Lung (tissue), 16 donors: ENCODE results near the gene SRCAP. TPM values are rescaled to one million over a fixed set of nuclear protein-coding genes. Genes with fewer than 3 reads are reported as not detected.

Source experiments
- ATAC-seq: fragments of 200-7000 bp; cut with Tn5 transposase; one replicate; pipeline ENCODE4 v1.9.1; 2020; ENCODE audit warnings: moderate number of reproducible peaks; ENCODE audit not compliant: insufficient read depth, low FRiP score
- DNase-seq, 3 donors: peaks; one replicate each; pipeline ENCODE4 v3.0.0-alpha.2; 2013 to 2017
- H3K27ac ChIP-seq, 2 donors: one replicate each; pipeline ENCODE4 v1.5.1; 2013; ENCODE audit warnings: mild to moderate bottlenecking in 2 of 2, moderate library complexity in 2 of 2, control low read depth in 1 of 2, inconsistent platforms in 1 of 2, low read depth in 1 of 2, low read length in 1 of 2
- H3K27me3 ChIP-seq, 3 donors: one replicate each; pipeline ENCODE4 v1.5.1; 2013; ENCODE audit warnings: low read length in 2 of 3; ENCODE audit not compliant: control insufficient read depth in 3 of 3, insufficient read depth in 3 of 3
- H3K36me3 ChIP-seq, 4 donors: one replicate each; pipeline ENCODE4 v1.5.1; 2013; ENCODE audit warnings: low read length in 4 of 4, mild to moderate bottlenecking in 1 of 4, moderate library complexity in 1 of 4; ENCODE audit not compliant: control insufficient read depth in 4 of 4, insufficient read depth in 4 of 4
- H3K4me1 ChIP-seq, 5 donors: one replicate each; pipeline ENCODE4 v1.5.1; 2013; ENCODE audit warnings: low read length in 5 of 5, mild to moderate bottlenecking in 2 of 5, moderate library complexity in 1 of 5; ENCODE audit not compliant: control insufficient read depth in 5 of 5, insufficient read depth in 5 of 5
- H3K4me3 ChIP-seq: one replicate; pipeline ENCODE4 v1.5.1; 2013; ENCODE audit warnings: mild to moderate bottlenecking, control low read depth, moderate library complexity
- H3K9ac ChIP-seq, 2 donors: one replicate each; pipeline ENCODE4 v1.5.1; 2013; ENCODE audit warnings: low read length in 2 of 2, control low read depth in 1 of 2; ENCODE audit not compliant: insufficient read depth in 1 of 2
- H3K9me3 ChIP-seq, 4 donors: one replicate each; pipeline ENCODE4 v1.5.1; 2013; ENCODE audit warnings: low read length in 3 of 4, mild to moderate bottlenecking in 1 of 4, moderate library complexity in 1 of 4; ENCODE audit not compliant: control insufficient read depth in 4 of 4, insufficient read depth in 3 of 4
- CTCF ChIP-seq: IDR thresholded peaks from 2 replicates; pipeline ENCODE4 v1.5.1; 2012; ENCODE audit warnings: mild to moderate bottlenecking; ENCODE audit errors: control extremely low read depth, extremely low read depth
- WGBS, 2 donors: extraction: QIAGEN DNeasy Blood & Tissue Kit; methylation state at CpG; one replicate each; pipeline ENCODE4 v1.1.7; 2013; 5-methylcytosine and 5-hydroxymethylcytosine counted together
- long read RNA-seq, 5 donors: transcript quantifications; one replicate each; lab custom pipeline, GENCODE V29; 2026
- polyA plus RNA-seq, 2 donors: library from polyadenylated mRNA; stranded (reverse); fragments of 200-250 nt; gene quantifications; one replicate each; pipeline ENCODE4 v1.2.1, GENCODE V29; 2013
- total RNA-seq, 2 donors: library from RNA; depleted of rRNA in 1 of 2; stranded (reverse); fragments of >200 nt in 1 of 2; gene quantifications; one replicate each; pipeline ENCODE4 v1.2.1, GENCODE V29; 2014 to 2021
- donor health status: control.
- donor health status: control.
- donor health status: Bipolar disorder and iron deficiency.
- donor health status: healthy.
- donor health status: DM: yes; HTN: yes; CAD: no.

The SRCAP gene
- total RNA-seq (10 to 100 TPM; 45.9 to 61.0 TPM), polyA plus RNA-seq (10 to 100 TPM; 13.4 to 16.7 TPM)
- long read RNA-seq, donor 1, partial matches to known transcripts: 31 of 34 reads
- long read RNA-seq, donor 1, other reads (novel, unspliced or antisense): 0 of 34 reads
- long read RNA-seq, donor 2, partial matches to known transcripts: 12 of 14 reads
- long read RNA-seq, donor 2, other reads (novel, unspliced or antisense): 0 of 14 reads
- long read RNA-seq, donor 3, partial matches to known transcripts: 5 of 7 reads
- long read RNA-seq, donor 3, other reads (novel, unspliced or antisense): 0 of 7 reads
- long read RNA-seq, donor 4, partial matches to known transcripts: 5 of 6 reads
- long read RNA-seq, donor 4, other reads (novel, unspliced or antisense): 0 of 6 reads
- long read RNA-seq, donor 5, transcript SRCAP-203 (4 exons, 836 nt): major isoform, 7 of 40 reads
- long read RNA-seq, donor 5, partial matches to known transcripts: 33 of 40 reads
- long read RNA-seq, donor 5, other reads (novel, unspliced or antisense): 0 of 40 reads

- H3K4me3 ChIP-seq: peak within 1 kb of the TSS; percentile 79
- peaks cover 12 to 25% (median 18%) of the 10 kb centered on the region in 4 donors for H3K36me3 ChIP-seq
- WGBS, 2 donors: 1% methylated on average over 46 to 57 of the region's 57 CpGs
- H3K9ac ChIP-seq: peak within 1 kb of the TSS; percentile 87 to 94
- DNase-seq (peak; percentile 89 to 90 (median 89)), ATAC-seq (peak; percentile 82)
- H3K9me3 ChIP-seq: no peaks in the 10 kb centered on the region
- no peak for TF ChIP-seq CTCF
- peaks cover 6 to 17% (median 8%) of the 10 kb centered on the region in 5 donors for H3K4me1 ChIP-seq
- peak within 1 kb of the TSS; percentile 98 to 99 for H3K27ac ChIP-seq
- H3K27me3 ChIP-seq: no peaks in the 10 kb centered on the region
These were observed at the start of gene SRCAP for GRCh38 chr16:30698816-30699614. TSS of gene SRCAP (plus strand) at chr16:30699171. CDS start at chr16:30700825, 1,654 bp downstream.

- no peak for TF ChIP-seq CTCF
- DNase-seq (no peak), ATAC-seq (no peak)
These were observed 49.1 kb upstream of the SRCAP start for GRCh38 chr16:30649725-30650368.

GRCh38 chr16:30650369-30651123 is 48.4 kb upstream of the SRCAP start, which contains the start of gene PRR14:
TSS of gene PRR14 (plus strand) at chr16:30650960. CDS start at chr16:30651646, 686 bp downstream.
- H3K4me3 ChIP-seq: peak within 1 kb of the TSS; percentile 66
- H3K36me3 ChIP-seq: peaks cover 8 to 28% (median 12%) of the 10 kb centered on the region in 4 donors
- DNase-seq (peak; percentile 100), ATAC-seq (peak; percentile 88)
- peak within 1 kb of the TSS; percentile 80 to 93 for H3K9ac ChIP-seq
- H3K27me3 ChIP-seq: no peaks in the 10 kb centered on the region
- no peaks in the 10 kb centered on the region for H3K9me3 ChIP-seq
- H3K4me1 ChIP-seq: peaks cover 0 to 14% (median 0%) of the 10 kb centered on the region in 5 donors
- 1% methylated on average over 51 to 53 of the region's 53 CpGs for WGBS, 2 donors
- peak within 1 kb of the TSS; percentile 95 to 98 for H3K27ac ChIP-seq
- peak; percentile 50 for TF ChIP-seq CTCF

More at GRCh38 chr16:30649725-30650368, 49.1 kb upstream of the SRCAP start:
- peak overlapping the region; percentile 72 to 95 for H3K27ac ChIP-seq
- H3K36me3 ChIP-seq: peaks cover 4 to 21% (median 8%) of the 10 kb centered on the region in 4 donors
- no peaks in the 10 kb centered on the region for H3K27me3 ChIP-seq
- peaks cover 0 to 14% (median 0%) of the 10 kb centered on the region in 5 donors for H3K4me1 ChIP-seq
- no peaks in the 10 kb centered on the region for H3K9me3 ChIP-seq
- H3K9ac ChIP-seq: peak overlapping the region; percentile 80 to 81
- peak overlapping the region; percentile 60 for H3K4me3 ChIP-seq
- 19 to 25% methylated on average over 22 of the region's 22 CpGs for WGBS, 2 donors
